Naive B cell (primary cell): ENCODE data around the gene CTAGE1. TPM values are rescaled to one million over a fixed set of nuclear protein-coding genes. Genes with fewer than 3 reads are reported as not detected.
"Not testable (repeated sequence)": the region's sequence is repeated elsewhere in the genome, so short reads cannot be mapped to it uniquely, and the experiment has no call there.

Experiments
- ATAC-seq, 2 donors: fragments of 150-1000 bp; cut with Tn5 transposase; 2 replicates each; pipeline ENCODE4 v1.10.0; 2021; ENCODE audit warnings: low read depth in 2 of 2, mild to moderate bottlenecking in 2 of 2, moderate library complexity in 2 of 2
- DNase-seq: peaks from one replicate; pipeline ENCODE4 v3.0.0; 2022
- H3K27ac Mint-ChIP-seq, 6 donors: one replicate each; pipeline ENCODE4 v1.8.0; 2020 to 2022; ENCODE audit warnings: mild to moderate bottlenecking in 6 of 6, mixed read lengths in 6 of 6, moderate library complexity in 5 of 6, inconsistent platforms in 2 of 6
- H3K27me3 Mint-ChIP-seq, 3 donors: one replicate each; pipeline ENCODE4 v1.8.0; 2021 to 2022; ENCODE audit warnings: mixed read lengths in 3 of 3, mild to moderate bottlenecking in 1 of 3
- H3K36me3 Mint-ChIP-seq, 2 donors: one replicate each; pipeline ENCODE4 v1.8.0; 2020 to 2022; ENCODE audit warnings: mixed read lengths in 2 of 2, inconsistent platforms in 1 of 2, mild to moderate bottlenecking in 1 of 2
- H3K4me1 Mint-ChIP-seq, 3 donors: one replicate each; pipeline ENCODE4 v1.8.0; 2020 to 2022; ENCODE audit warnings: mixed read lengths in 3 of 3, inconsistent platforms in 1 of 3, mild to moderate bottlenecking in 1 of 3, moderate library complexity in 1 of 3
- H3K4me3 Mint-ChIP-seq, 8 donors: one replicate each; pipeline ENCODE4 v1.8.0; 2020 to 2022; ENCODE audit warnings: mild to moderate bottlenecking in 8 of 8, mixed read lengths in 8 of 8, moderate library complexity in 8 of 8, inconsistent platforms in 2 of 8
- H3K9me3 Mint-ChIP-seq, 7 donors: one replicate each; pipeline ENCODE4 v1.8.0; 2020 to 2022; ENCODE audit warnings: mixed read lengths in 7 of 7, mild to moderate bottlenecking in 5 of 7, inconsistent platforms in 2 of 7, moderate library complexity in 1 of 7
- polyA plus RNA-seq, 6 donors: library from polyadenylated mRNA; unstranded; fragments of 300-500 nt; fragmentation: Illumina TruSeq; gene quantifications; one replicate each; pipeline ENCODE4 v1.2.3, GENCODE V29; 2021; ENCODE audit warnings: low read depth in 6 of 6

CTAGE1 gene
- polyA plus RNA-seq, result not detected

DNA sequence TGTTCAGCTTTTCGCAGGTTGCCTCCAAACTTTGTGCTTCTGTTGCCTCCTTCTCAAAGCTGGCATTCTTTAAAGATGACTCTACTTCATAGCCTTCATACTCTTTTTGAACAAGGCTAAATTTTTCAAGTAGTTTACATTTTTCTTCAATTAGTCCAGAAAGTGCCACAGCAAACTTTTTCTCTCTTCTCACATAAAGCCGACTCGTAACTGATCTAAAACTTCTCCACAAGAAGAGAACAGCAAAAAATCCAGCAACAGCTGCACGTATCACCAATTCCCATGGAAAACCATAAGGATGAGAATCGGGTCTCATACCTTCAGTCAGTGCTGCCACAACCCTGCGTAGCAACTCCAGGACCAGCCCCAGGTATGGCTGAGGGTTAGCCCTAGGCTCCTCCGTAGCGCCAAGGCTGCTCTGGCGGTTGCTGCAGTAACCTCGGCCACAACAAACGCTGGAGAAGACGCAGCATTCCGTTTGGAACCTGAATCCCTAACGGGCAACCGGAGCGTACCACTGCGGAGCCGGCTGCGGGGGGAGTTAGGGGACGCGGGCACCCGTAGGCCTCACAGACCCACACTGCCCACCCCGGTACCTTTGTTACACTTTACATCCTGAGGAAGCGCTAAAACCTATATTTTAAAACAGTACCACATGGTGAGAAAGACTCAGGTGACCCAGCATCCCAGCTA is at the start of gene CTAGE1:
CTAGE1 (minus strand) TSS at position 420 of the 693 bp plus-strand sequence; CDS start at position 316, 104 bp downstream.
- Mint-ChIP-seq H3K4me3 (no peak within 1 kb of the TSS), H3K27me3 (peaks cover 0 to 5% (median 0%) of the 10 kb centered on the region in 3 donors), H3K36me3 (no peaks in the 10 kb centered on the region), H3K27ac (no peak within 1 kb of the TSS), H3K9me3 (peaks cover 1 to 14% (median 6%) of the 10 kb centered on the region in 7 donors), H3K4me1 (no peaks in the 10 kb centered on the region)
- DNase-seq, result no peak
- ATAC-seq, result no peak

GRCh38 chr18:22466608-22467395 is 49.1 kb upstream of the CTAGE1 start:
- DNase-seq, result no peak
- no peak overlapping the region for H3K4me3 Mint-ChIP-seq
- H3K9me3 Mint-ChIP-seq, result peaks cover 0 to 13% (median 4%) of the 10 kb centered on the region in 7 donors
- no peaks in the 10 kb centered on the region for H3K36me3 Mint-ChIP-seq
- H3K27ac Mint-ChIP-seq, result peak overlapping the region in 1 of 6 donors; percentile 54
- no peaks in the 10 kb centered on the region for H3K27me3 Mint-ChIP-seq
- ATAC-seq, result no peak
- H3K4me1 Mint-ChIP-seq, result no peaks in the 10 kb centered on the region

DNA sequence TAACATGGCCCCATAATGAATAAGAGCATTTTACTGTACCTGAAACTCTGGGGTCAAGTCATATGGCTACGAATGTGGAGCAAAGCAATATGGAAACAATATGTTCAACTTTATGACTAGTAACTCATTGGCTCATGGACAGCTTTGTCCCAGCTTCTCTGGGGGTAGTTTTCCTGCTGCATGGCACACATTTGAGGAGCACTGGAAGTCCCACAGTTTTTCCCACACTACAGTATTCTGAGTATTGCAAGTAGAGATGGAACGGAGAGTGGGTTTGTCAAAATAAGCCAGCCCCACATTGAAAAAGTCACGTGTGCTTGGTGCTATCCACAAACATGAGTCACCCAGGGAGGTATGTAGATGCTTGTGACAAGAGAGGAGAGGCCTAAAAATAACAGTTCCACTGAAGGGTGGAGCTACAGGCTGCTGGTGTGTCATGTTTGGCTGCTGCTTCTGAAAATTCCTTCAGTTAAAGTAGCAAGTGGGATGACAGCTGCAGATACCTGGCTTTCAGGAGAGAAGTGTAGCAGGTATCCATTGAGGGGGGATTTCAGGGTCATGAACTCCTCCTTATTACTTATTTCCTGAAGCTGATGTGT is 48.2 kb upstream of the CTAGE1 start:
- Mint-ChIP-seq H3K27me3 (no peaks in the 10 kb centered on the region), H3K36me3 (no peaks in the 10 kb centered on the region), H3K4me3 (no peak overlapping the region), H3K27ac (no peak overlapping the region), H3K9me3 (peaks cover 0 to 13% (median 5%) of the 10 kb centered on the region in 7 donors), H3K4me1 (no peaks in the 10 kb centered on the region)
- DNase-seq (no peak), ATAC-seq (no peak)

GRCh38 chr18:22463076-22463475 is 45.4 kb upstream of the CTAGE1 start:
- Mint-ChIP-seq H3K27me3 (no peaks in the 10 kb centered on the region), H3K4me1 (no peaks in the 10 kb centered on the region), H3K4me3 (no peak overlapping the region), H3K9me3 (peaks cover 0 to 4% (median 2%) of the 10 kb centered on the region in 7 donors), H3K27ac (no peak overlapping the region), H3K36me3 (no peaks in the 10 kb centered on the region)
- ATAC-seq (no peak), DNase-seq (no peak)

GRCh38 chr18:22459491-22459890 is 41.8 kb upstream of the CTAGE1 start:
- DNase-seq (no peak), ATAC-seq (no peak)
- Mint-ChIP-seq H3K4me1 (no peaks in the 10 kb centered on the region), H3K9me3 (peaks cover 0 to 3% (median 0%) of the 10 kb centered on the region in 7 donors), H3K4me3 (no peak overlapping the region), H3K27ac (no peak overlapping the region), H3K36me3 (no peaks in the 10 kb centered on the region), H3K27me3 (peaks cover 0 to 4% (median 0%) of the 10 kb centered on the region in 3 donors)

DNA sequence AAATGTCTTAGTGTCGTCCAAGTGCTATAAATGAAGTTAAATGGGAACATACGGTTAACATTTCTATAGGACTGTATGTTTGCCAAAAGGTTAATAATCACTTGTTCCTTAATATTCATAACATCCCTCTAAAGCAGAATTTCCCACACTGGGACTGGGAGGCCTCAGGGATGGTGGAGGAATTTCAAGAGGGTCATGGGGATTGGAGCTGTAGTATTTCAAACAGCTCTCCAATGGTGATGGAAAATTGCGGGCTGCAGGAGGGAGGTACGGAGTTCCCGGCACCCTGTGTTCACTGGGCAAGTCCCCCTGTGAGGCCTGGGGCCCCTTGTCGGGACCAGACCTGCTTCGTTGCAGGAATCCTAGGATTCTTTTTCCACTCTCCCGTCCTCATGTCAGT is 39.8 kb upstream of the CTAGE1 start:
- peak overlapping the region in 1 of 6 donors; percentile 78 for H3K27ac Mint-ChIP-seq
- H3K36me3 Mint-ChIP-seq, result no peaks in the 10 kb centered on the region
- H3K27me3 Mint-ChIP-seq, result peaks cover 0 to 16% (median 2%) of the 10 kb centered on the region in 3 donors
- H3K4me3 Mint-ChIP-seq, result no peak overlapping the region
- H3K9me3 Mint-ChIP-seq, result peaks cover 0 to 3% (median 0%) of the 10 kb centered on the region in 7 donors
- H3K4me1 Mint-ChIP-seq, result no peaks in the 10 kb centered on the region
- no peak for DNase-seq
- no peak for ATAC-seq

GRCh38 chr18:22456547-22456946 is 38.8 kb upstream of the CTAGE1 start:
- H3K27me3 Mint-ChIP-seq, result peaks cover 0 to 16% (median 5%) of the 10 kb centered on the region in 3 donors
- no peak overlapping the region for H3K4me3 Mint-ChIP-seq
- H3K9me3 Mint-ChIP-seq, result peaks cover 0 to 4% (median 2%) of the 10 kb centered on the region in 7 donors
- H3K4me1 Mint-ChIP-seq, result peaks cover 0 to 4% (median 2%) of the 10 kb centered on the region in 3 donors
- ATAC-seq (no peak), DNase-seq (no peak)
- H3K36me3 Mint-ChIP-seq, result no peaks in the 10 kb centered on the region
- H3K27ac Mint-ChIP-seq, result no peak overlapping the region

DNA sequence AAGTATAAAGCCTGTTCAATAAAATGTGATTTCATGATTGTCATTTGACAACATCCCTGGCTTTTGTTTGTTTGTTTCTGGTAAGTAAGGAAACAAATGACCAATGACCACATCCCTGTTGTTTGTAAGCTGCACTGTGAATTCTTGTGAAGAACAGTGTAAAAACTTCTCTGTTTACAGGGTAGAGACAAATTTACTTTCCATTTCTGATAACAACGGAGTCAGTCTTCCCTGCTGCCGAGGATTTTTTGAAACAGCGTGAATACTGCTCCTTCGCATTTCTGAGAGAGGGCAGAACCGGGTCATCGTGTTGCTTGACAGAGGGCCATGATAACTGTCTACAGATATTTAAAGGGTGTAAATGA is 38.4 kb upstream of the CTAGE1 start:
- Mint-ChIP-seq H3K4me3 (no peak overlapping the region), H3K9me3 (peaks cover 0 to 4% (median 2%) of the 10 kb centered on the region in 7 donors), H3K27ac (no peak overlapping the region), H3K36me3 (no peaks in the 10 kb centered on the region), H3K4me1 (peaks cover 0 to 4% (median 2%) of the 10 kb centered on the region in 3 donors), H3K27me3 (peaks cover 0 to 16% (median 5%) of the 10 kb centered on the region in 3 donors)
- DNase-seq, result no peak
- no peak for ATAC-seq

DNA sequence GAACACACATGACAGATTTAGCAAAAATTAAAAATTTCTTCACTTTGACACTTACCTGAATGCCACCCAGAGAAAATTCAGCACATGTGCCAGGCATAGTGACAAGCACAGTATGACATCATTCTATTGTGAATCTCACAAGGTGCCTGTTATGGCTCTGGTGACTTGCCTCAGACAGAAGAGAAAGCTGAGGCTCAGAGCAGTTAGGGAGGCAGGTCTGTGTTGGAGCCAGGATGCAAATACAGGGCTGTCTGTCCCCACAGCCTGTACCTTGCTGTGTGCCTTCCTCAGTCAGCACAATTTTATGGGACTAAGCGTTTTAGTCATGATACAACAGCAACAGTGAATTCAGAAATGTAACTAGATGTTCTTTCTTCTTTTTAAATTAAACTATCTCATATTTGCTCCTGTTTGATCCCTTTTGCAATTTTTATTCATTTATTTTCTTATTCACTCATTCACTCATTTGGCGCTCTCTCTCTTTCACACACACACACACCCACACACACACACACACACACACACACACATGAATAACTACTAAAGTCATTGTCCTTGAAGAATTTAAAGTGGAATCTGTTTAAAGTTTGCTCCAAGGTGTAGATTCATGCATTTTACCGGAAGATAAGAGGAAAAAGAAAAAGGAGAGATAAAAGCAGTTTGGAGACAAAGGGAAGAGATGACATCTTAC is 37.9 kb upstream of the CTAGE1 start:
- H3K27me3 Mint-ChIP-seq, result peaks cover 0 to 16% (median 5%) of the 10 kb centered on the region in 3 donors
- no peak overlapping the region for H3K27ac Mint-ChIP-seq
- H3K4me1 Mint-ChIP-seq, result peaks cover 0 to 4% (median 2%) of the 10 kb centered on the region in 3 donors
- ATAC-seq (no peak), DNase-seq (no peak)
- H3K36me3 Mint-ChIP-seq, result no peaks in the 10 kb centered on the region
- peaks cover 0 to 8% (median 2%) of the 10 kb centered on the region in 7 donors for H3K9me3 Mint-ChIP-seq
- H3K4me3 Mint-ChIP-seq, result no peak overlapping the region

DNA sequence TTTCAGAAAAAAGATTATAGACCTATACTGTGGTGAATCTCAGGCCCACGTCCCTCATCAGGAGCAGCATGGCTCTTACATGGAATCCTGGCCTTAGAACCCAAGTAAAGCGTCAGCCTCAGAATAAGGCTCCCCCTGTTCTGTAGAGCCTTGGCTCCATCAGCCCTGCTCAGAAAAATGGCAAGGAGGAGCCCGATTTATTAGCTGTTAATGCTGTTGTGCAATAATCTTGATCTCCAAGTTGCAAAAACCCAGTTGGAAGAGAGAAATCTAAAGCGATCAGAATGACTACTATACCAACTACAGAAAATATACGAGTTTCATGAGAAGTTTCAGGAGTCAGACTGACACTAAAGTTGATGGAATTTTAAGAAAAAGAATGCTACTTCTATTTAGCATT is 35.6 kb upstream of the CTAGE1 start:
- H3K27me3 Mint-ChIP-seq, result peaks cover 0 to 16% (median 5%) of the 10 kb centered on the region in 3 donors
- H3K4me3 Mint-ChIP-seq, result no peak overlapping the region
- H3K9me3 Mint-ChIP-seq, result peaks cover 4 to 21% (median 18%) of the 10 kb centered on the region in 7 donors
- no peaks in the 10 kb centered on the region for H3K36me3 Mint-ChIP-seq
- no peak for ATAC-seq
- H3K27ac Mint-ChIP-seq, result no peak overlapping the region
- DNase-seq, result no peak
- H3K4me1 Mint-ChIP-seq, result peaks cover 0 to 4% (median 2%) of the 10 kb centered on the region in 3 donors

DNA sequence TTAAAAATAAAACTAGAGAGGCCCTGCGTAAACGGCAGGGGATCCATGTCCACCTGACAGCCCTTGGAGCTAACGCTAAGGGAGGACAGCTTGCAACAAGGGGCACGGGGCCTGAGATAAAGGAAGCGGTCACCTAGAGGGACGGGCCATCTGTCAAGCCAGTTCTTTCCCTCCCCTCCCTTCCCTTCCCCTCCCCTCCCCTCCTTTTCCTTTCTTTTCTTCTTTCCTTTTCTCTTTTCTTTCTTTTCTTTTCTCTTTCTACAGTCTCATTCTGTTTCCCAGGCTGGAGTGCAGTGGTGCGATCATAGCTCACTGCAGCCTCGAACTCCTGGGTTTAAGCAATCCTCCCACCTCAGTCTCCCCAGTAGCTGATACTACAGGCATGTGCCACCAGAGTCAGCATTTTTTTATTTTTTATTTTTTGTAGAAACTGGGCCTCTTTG is 34.5 kb upstream of the CTAGE1 start:
- Mint-ChIP-seq H3K4me1 (peaks cover 0 to 4% (median 2%) of the 10 kb centered on the region in 3 donors), H3K4me3 (no peak overlapping the region), H3K27ac (no peak overlapping the region), H3K36me3 (no peaks in the 10 kb centered on the region), H3K9me3 (peaks cover 4 to 28% (median 18%) of the 10 kb centered on the region in 7 donors), H3K27me3 (peaks cover 0 to 16% (median 5%) of the 10 kb centered on the region in 3 donors)
- DNase-seq (no peak), ATAC-seq (no peak)

DNA sequence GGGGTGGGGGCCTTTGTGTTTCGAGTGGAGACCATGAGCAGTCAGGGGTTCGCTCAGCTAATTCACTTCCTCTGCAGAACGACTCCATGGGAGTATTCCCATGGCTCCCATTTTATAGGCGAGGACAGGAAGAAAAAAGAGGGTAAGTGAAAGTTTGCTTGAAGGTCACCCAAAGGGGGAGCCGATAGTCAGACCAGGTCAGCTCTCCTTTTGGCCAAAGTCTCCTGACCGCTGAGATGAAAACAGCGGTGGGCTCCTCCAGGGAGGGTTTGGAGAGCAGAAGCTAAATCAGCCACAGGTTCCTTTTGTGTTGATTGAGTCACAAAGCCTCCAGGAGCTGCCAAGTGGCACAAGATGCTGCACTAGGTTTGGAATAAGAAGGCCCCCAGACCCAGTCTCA is 34.1 kb upstream of the CTAGE1 start:
- Mint-ChIP-seq H3K27ac (no peak overlapping the region), H3K4me3 (no peak overlapping the region)

DNA sequence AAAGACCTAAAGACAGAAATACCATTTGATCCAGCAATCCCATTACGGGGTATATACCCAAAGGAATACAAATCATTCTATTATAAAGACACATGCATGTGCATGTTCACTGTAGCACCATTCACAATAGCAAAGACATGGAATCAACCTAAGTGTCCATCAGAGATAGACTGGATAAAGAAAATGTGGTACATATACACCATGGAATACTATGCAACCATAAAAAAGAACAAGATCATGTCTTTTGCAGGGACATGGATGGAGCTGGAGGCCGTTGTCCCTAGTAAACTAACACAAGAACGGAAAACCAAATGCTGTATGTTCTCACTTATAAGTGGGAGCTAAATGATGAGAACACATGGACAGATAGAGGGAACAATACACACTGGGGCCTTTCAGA is 33.1 kb upstream of the CTAGE1 start:
- H3K4me3 Mint-ChIP-seq, DNase-seq, H3K36me3 Mint-ChIP-seq, ATAC-seq, H3K27ac Mint-ChIP-seq, H3K4me1 Mint-ChIP-seq: not testable (repeated sequence)
- Mint-ChIP-seq H3K27me3 (peaks cover 0 to 16% (median 5%) of the 10 kb centered on the region in 3 donors), H3K9me3 (peaks cover 4 to 38% (median 18%) of the 10 kb centered on the region in 7 donors)

More for the DNA sequence above, 34.1 kb upstream of the CTAGE1 start:
- no peaks in the 10 kb centered on the region for H3K36me3 Mint-ChIP-seq
- ATAC-seq (no peak), DNase-seq (no peak)
- H3K9me3 Mint-ChIP-seq, result peaks cover 4 to 31% (median 18%) of the 10 kb centered on the region in 7 donors
- H3K27me3 Mint-ChIP-seq, result peaks cover 0 to 16% (median 5%) of the 10 kb centered on the region in 3 donors
- H3K4me1 Mint-ChIP-seq, result peaks cover 0 to 4% (median 2%) of the 10 kb centered on the region in 3 donors
